Fibroblast of lung (primary cell): Measurements from ENCODE around the gene TRAM2. TPM values are rescaled to one million over a fixed set of nuclear protein-coding genes. Genes with fewer than 3 reads are reported as not detected.

Experiments used
- DNase-seq, 2 donors: peaks; one replicate each; pipeline versions ENCODE4 v3.0.0 to v3.0.0-alpha.2; 2010; ENCODE audit warnings: low read depth in 2 of 2
- H2AFZ ChIP-seq: 2 replicates; pipeline ENCODE4 v1.5.1; 2012; ENCODE audit warnings: low read length, control low read depth, inconsistent platforms
- H3K27ac ChIP-seq: 2 replicates; pipeline ENCODE4 v1.5.1; 2011; ENCODE audit warnings: low read length, control low read depth; ENCODE audit not compliant: insufficient read depth
- H3K27me3 ChIP-seq: 2 replicates; pipeline ENCODE4 v1.5.1; 2011; ENCODE audit warnings: mild to moderate bottlenecking, low read length; ENCODE audit not compliant: control insufficient read depth, insufficient read depth
- H3K36me3 ChIP-seq: 2 replicates; pipeline ENCODE4 v1.5.1; 2011; ENCODE audit warnings: low read length; ENCODE audit not compliant: control insufficient read depth, insufficient read depth
- H3K4me1 ChIP-seq: 2 replicates; pipeline ENCODE4 v1.5.1; 2011; ENCODE audit warnings: low read length; ENCODE audit not compliant: control insufficient read depth, insufficient read depth; ENCODE audit errors: extremely low read depth
- H3K4me2 ChIP-seq: 2 replicates; pipeline ENCODE4 v1.5.1; 2011; ENCODE audit warnings: low read length, control low read depth; ENCODE audit not compliant: insufficient read depth; ENCODE audit errors: extremely low read depth
- H3K4me3 ChIP-seq, 4 experiments: fragments of 200-600 bp in 1 of 4; sonication (generic) in 1 of 4; replicated peaks in 1 of 4; 2 replicates each; pipeline ENCODE4 v1.5.1; 2011 to 2016; ENCODE audit warnings: low read length in 4 of 4, low read depth in 3 of 4, mild to moderate bottlenecking in 3 of 4, control low read depth in 2 of 4, inconsistent platforms in 1 of 4, mixed read lengths in 1 of 4; ENCODE audit not compliant: insufficient read depth in 1 of 4; ENCODE audit errors: control extremely low read depth in 1 of 4
- H3K79me2 ChIP-seq: 2 replicates; pipeline ENCODE4 v1.5.1; 2012; ENCODE audit warnings: mild to moderate bottlenecking, low read length, inconsistent platforms; ENCODE audit not compliant: control insufficient read depth, insufficient read depth
- H3K9ac ChIP-seq: 2 replicates; pipeline ENCODE4 v1.5.1; 2011; ENCODE audit warnings: mild to moderate bottlenecking, low read length, control low read depth; ENCODE audit not compliant: insufficient read depth
- H3K9me3 ChIP-seq: 2 replicates; pipeline ENCODE4 v1.5.1; 2012; ENCODE audit warnings: low read depth, low read length; ENCODE audit not compliant: control insufficient read depth, insufficient read depth
- H4K20me1 ChIP-seq: 2 replicates; pipeline ENCODE4 v1.5.1; 2011; ENCODE audit warnings: low read length; ENCODE audit not compliant: control insufficient read depth, insufficient read depth; ENCODE audit errors: extremely low read depth
- CTCF ChIP-seq, 2 donors: IDR thresholded peaks in 1 of 2; conservative IDR thresholded peaks in 1 of 2; 1 replicate in 1 of 2; 2 replicates in 1 of 2; pipeline ENCODE4 v1.5.1; 2011 to 2012; ENCODE audit warnings: low read length in 2 of 2, control low read depth in 1 of 2, inconsistent platforms in 1 of 2, low read depth in 1 of 2, mild to moderate bottlenecking in 1 of 2
- EZH2 ChIP-seq: IDR thresholded peaks from 2 replicates; pipeline ENCODE4 v1.5.1; 2012; ENCODE audit warnings: low read length, control low read depth, mild to moderate bottlenecking; ENCODE audit errors: missing control alignments
- polyA plus RNA-seq, 2 donors: library from polyadenylated mRNA; depleted of rRNA in 1 of 2; stranded (reverse) in 1 of 2; unstranded in 1 of 2; fragments of >200 nt; gene quantifications; 2 replicates each; pipeline ENCODE4 v1.2.1, GENCODE V29; 2011 to 2012; ENCODE audit warnings: missing spikeins in 1 of 2
- total RNA-seq: library from RNA; depleted of rRNA; stranded (reverse); fragments of >200 nt; gene quantifications from 2 replicates; pipeline ENCODE4 v1.2.1, GENCODE V29; 2014

Gene TRAM2
- total and polyA plus RNA-seq, 2 donors (not counting 1 experiment from before 2014, with no cell fraction given), result 131 to 252 TPM

DNA sequence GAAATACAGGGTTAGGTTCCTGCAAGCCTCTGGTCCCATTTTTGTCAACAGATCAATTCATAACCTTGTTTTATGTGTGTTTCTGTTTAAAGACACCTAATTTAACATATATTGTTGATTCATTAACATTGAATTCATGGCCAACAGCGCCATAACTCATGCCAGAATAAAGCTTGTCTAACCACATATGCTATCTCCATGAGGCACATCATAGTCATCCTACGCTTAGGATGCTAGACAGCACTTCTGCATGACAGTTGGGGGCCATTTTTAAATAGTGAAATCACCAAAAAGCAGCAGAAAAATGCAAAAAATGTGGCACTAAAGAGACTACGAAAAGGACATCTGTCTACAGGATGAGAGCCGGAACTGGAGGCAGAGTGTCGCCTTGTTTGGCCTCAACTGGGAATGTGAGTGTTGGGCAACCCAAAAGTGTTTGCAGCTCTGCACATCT is 37.9 kb downstream of the TRAM2 start:
- Histone ChIP-seq H3K4me1 (peaks cover 53% of the 10 kb centered on the region), H2AFZ (no peak overlapping the region), H3K36me3 (peaks cover 9% of the 10 kb centered on the region), H4K20me1 (no peaks in the 10 kb centered on the region), H3K79me2 (peaks cover 88% of the 10 kb centered on the region), H3K27me3 (no peaks in the 10 kb centered on the region), H3K9me3 (no peaks in the 10 kb centered on the region), H3K27ac (peak overlapping the region; percentile 73), H3K4me2 (peak overlapping the region; percentile 1), H3K9ac (no peak overlapping the region), H3K4me3 (no peak overlapping the region)
- peak in 1 of 2 donors; percentile 77 for DNase-seq
- TF ChIP-seq CTCF (conservative IDR thresholded peaks at IDR 0.05 in 1 of 2, IDR thresholded peaks at IDR 0.05 in 1 of 2; ENCODE audit: low read depth in 1 of 2, low read length in 2 of 2) (no peak), EZH2 (no peak)

- Histone ChIP-seq H3K9ac (no peak overlapping the region), H3K27me3 (no peaks in the 10 kb centered on the region), H3K4me1 (peaks cover 50% of the 10 kb centered on the region), H3K4me2 (peak overlapping the region; percentile 1), H3K4me3 (no peak overlapping the region), H3K36me3 (peaks cover 10% of the 10 kb centered on the region), H3K27ac (peak overlapping the region; percentile 73), H3K9me3 (no peaks in the 10 kb centered on the region), H4K20me1 (no peaks in the 10 kb centered on the region), H3K79me2 (peaks cover 87% of the 10 kb centered on the region), H2AFZ (no peak overlapping the region)
- TF ChIP-seq EZH2, result no peak
- DNase-seq, result peak in 1 of 2 donors; percentile 55
These were observed 38.5 kb downstream of the TRAM2 start for GRCh38 chr6:52538252-52538900.

DNA sequence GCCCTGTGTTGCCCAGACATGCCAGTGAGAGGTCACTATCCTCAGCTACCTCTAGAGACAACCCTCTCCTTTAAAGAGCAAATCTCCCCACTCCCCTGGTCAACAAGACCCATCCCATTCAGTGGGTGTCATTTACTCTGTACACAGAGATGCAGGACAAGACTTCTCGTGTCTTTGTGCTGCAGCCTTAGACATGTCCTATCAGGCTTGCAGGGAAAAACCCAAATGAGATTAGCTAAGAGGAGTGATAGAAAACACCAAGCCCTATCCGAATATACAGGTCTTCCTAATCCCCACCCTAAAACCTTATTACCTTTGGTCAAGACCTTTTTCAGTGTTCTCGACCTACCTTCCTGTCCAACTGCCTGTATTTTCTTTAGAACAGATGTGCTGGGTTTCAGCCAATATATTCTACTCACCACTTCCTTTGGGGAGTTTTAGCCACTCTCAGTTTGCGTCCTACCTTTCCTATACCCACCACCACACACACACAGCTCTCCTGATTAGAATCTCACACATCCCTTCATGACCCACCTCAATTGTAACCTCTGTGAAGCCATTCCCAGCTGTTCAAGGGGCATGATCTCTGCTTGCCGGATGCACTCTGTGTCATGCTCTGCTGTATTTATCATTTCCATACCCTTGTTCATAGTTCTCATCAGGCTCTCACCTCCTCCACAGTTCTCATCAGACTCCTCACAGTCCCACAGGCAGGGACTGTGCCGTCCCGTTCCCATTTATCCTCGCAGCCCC is 39.7 kb downstream of the TRAM2 start:
- Histone ChIP-seq H2AFZ (no peak overlapping the region), H3K4me3 (no peak overlapping the region), H3K9ac (no peak overlapping the region), H3K4me2 (no peak overlapping the region), H3K4me1 (peaks cover 49% of the 10 kb centered on the region), H3K36me3 (peaks cover 13% of the 10 kb centered on the region), H4K20me1 (no peaks in the 10 kb centered on the region), H3K27me3 (no peaks in the 10 kb centered on the region), H3K9me3 (no peaks in the 10 kb centered on the region), H3K27ac (peak overlapping the region; percentile 73), H3K79me2 (peaks cover 83% of the 10 kb centered on the region)
- TF ChIP-seq CTCF (conservative IDR thresholded peaks at IDR 0.05 in 1 of 2, IDR thresholded peaks at IDR 0.05 in 1 of 2; ENCODE audit: low read depth in 1 of 2, low read length in 2 of 2), result no peak
- no peak for TF ChIP-seq EZH2
- DNase-seq, result peak in 1 of 2 donors; percentile 48
